ENCODE data around the gene ATF1.

DNA sequence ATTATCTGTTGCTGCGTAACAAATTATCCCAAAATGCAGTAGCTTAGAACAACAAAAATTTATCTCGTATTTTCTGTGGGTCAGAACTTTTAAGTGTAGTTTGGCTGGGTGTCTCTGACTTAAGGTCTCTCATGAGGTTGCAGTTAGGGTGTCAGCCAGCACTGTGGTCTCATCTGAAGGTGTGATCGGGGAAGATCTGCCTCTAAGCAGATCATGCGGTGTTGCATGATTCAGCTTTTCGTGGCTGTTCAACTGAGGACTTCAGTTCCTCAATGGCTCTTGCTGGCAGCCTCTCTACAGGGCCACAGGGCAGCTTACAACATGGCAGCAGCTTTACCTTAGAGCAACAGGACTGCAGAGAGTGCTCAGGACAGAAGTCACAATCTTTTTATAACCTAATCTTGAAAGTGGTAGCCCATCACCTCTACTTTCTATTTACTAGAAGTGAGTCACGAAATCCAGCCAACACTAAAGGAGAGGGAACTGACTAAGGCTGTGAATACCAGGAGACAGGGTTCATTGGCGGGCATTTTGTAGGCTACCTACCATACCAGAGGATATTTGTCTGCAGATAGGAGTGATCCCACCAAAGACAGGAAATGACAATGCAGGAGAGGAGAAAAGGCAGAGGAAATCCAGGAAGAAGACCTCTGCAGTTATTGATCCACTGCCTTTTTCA is 77.0 kb downstream of the ATF1 start:
- TF ChIP-seq, protein P1, sequence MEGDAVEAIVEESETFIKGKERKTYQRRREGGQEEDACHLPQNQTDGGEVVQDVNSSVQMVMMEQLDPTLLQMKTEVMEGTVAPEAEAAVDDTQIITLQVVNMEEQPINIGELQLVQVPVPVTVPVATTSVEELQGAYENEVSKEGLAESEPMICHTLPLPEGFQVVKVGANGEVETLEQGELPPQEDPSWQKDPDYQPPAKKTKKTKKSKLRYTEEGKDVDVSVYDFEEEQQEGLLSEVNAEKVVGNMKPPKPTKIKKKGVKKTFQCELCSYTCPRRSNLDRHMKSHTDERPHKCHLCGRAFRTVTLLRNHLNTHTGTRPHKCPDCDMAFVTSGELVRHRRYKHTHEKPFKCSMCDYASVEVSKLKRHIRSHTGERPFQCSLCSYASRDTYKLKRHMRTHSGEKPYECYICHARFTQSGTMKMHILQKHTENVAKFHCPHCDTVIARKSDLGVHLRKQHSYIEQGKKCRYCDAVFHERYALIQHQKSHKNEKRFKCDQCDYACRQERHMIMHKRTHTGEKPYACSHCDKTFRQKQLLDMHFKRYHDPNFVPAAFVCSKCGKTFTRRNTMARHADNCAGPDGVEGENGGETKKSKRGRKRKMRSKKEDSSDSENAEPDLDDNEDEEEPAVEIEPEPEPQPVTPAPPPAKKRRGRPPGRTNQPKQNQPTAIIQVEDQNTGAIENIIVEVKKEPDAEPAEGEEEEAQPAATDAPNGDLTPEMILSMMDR (IDR thresholded peaks at IDR 0.05) = no peak
- no peak for TF ChIP-seq POLR2AphosphoS5 (IDR thresholded peaks at IDR 0.05; ENCODE audit: insufficient read depth in 1 of 2, low read depth in 1 of 2)
- no peak for TF ChIP-seq POLR2A (IDR thresholded peaks at IDR 0.05)
